B cell (primary cell): ENCODE results near the gene AOPEP. TPM values are rescaled to one million over a fixed set of nuclear protein-coding genes. Genes with fewer than 3 reads are reported as not detected.

Experiments
- ATAC-seq: fragments of 200-7000 bp; cut with Tn5 transposase; one replicate; pipeline ENCODE4 v1.10.0; 2021; ENCODE audit warnings: low read depth, mild to moderate bottlenecking, moderate number of reproducible peaks, moderate library complexity
- CTCF ChIA-PET: fragments of 350-600 bp; sonication (Branson Sonifier 250); formaldehyde crosslinking; loops from one replicate; lab custom pipeline; 2021; ENCODE audit warnings: antibody characterized with exemption, inconsistent platforms; lab: Charles Lee
- POLR2A ChIA-PET: fragments of 350-600 bp; sonication (Branson Sonifier 250); formaldehyde crosslinking; loops from one replicate; lab custom pipeline; 2021; ENCODE audit warnings: antibody characterized with exemption; lab: Charles Lee
- DNase-seq: peaks from one replicate; pipeline ENCODE4 v3.0.0; 2013
- H2AFZ ChIP-seq: 2 replicates; pipeline ENCODE4 v1.6.1; 2012; ENCODE audit warnings: mild to moderate bottlenecking, low read depth, low read length; ENCODE audit not compliant: insufficient read depth, poor library complexity, severe bottlenecking
- H3K27ac ChIP-seq, 2 donors: 1 replicate in 1 of 2; 2 replicates in 1 of 2; pipeline ENCODE4 v1.5.1; 2012 to 2013; ENCODE audit warnings: low read length in 2 of 2, mild to moderate bottlenecking in 2 of 2, moderate library complexity in 1 of 2
- H3K27me3 ChIP-seq, 4 experiments: fragments of 200-600 bp in 1 of 4; sonication (generic) in 1 of 4; replicated peaks in 1 of 4; 1 replicate in 2 of 4; 2 replicates in 2 of 4; pipeline versions ENCODE4 v1.6.1 to v1.7.0; 2013 to 2016; ENCODE audit warnings: low read length in 3 of 4, mild to moderate bottlenecking in 2 of 4, mixed read lengths in 1 of 4, moderate library complexity in 1 of 4; ENCODE audit not compliant: insufficient read depth in 4 of 4, control insufficient read depth in 3 of 4; ENCODE audit errors: control extremely low read depth in 1 of 4
- H3K36me3 ChIP-seq, 2 experiments: replicated peaks in 1 of 2; 1 replicate in 1 of 2; 2 replicates in 1 of 2; pipeline versions ENCODE4 v1.6.1 to v1.7.1; 2013; ENCODE audit warnings: low read length in 1 of 2; ENCODE audit not compliant: insufficient read depth in 2 of 2, control insufficient read depth in 1 of 2; ENCODE audit errors: control extremely low read depth in 1 of 2, extremely low read depth in 1 of 2
- H3K4me1 ChIP-seq, 2 donors: fragments of 200-600 bp in 1 of 2; sonication (generic) in 1 of 2; 1 replicate in 1 of 2; 2 replicates in 1 of 2; pipeline versions ENCODE4 v1.5.1 to v1.6.1; 2013 to 2017; ENCODE audit warnings: low read length in 2 of 2; ENCODE audit not compliant: control insufficient read depth in 2 of 2, insufficient read depth in 2 of 2
- H3K4me2 ChIP-seq: replicated peaks from 2 replicates; pipeline ENCODE3; 2012; ENCODE audit warnings: mild to moderate bottlenecking, low read depth, low read length; ENCODE audit not compliant: poor library complexity, severe bottlenecking
- H3K4me3 ChIP-seq, 5 experiments: fragments of 200-600 bp in 1 of 5; sonication (generic) in 1 of 5; 1 replicate in 3 of 5; 2 replicates in 2 of 5; pipeline versions ENCODE4 v1.5.1 to v1.7.0; 2011 to 2016; ENCODE audit warnings: low read length in 4 of 5, mild to moderate bottlenecking in 4 of 5, low read depth in 2 of 5, control low read depth in 1 of 5, moderate library complexity in 1 of 5; ENCODE audit not compliant: insufficient read depth in 1 of 5; ENCODE audit errors: control extremely low read depth in 1 of 5, extremely low read depth in 1 of 5
- H3K79me2 ChIP-seq: fragments of 200-600 bp; sonication (generic); one replicate; pipeline ENCODE4 v1.6.0; 2016; ENCODE audit warnings: low read length; ENCODE audit not compliant: control insufficient read depth, insufficient read depth
- H3K9ac ChIP-seq: fragments of 200-600 bp; sonication (generic); 2 replicates; pipeline ENCODE4 v1.6.1; 2017; ENCODE audit warnings: mild to moderate bottlenecking, low read length, moderate library complexity
- H3K9me3 ChIP-seq, 3 donors: one replicate each; pipeline versions ENCODE4 v1.6.1 to v1.7.1; 2013; ENCODE audit warnings: low read length in 2 of 3; ENCODE audit not compliant: control insufficient read depth in 2 of 3, insufficient read depth in 1 of 3; ENCODE audit errors: control extremely low read depth in 1 of 3
- H4K20me1 ChIP-seq: 2 replicates; pipeline ENCODE4 v1.6.0; 2012; ENCODE audit warnings: mild to moderate bottlenecking, low read length; ENCODE audit not compliant: insufficient read depth, control insufficient read depth, poor library complexity, severe bottlenecking
- H3K27ac Mint-ChIP-seq: one replicate; pipeline ENCODE4 v1.8.0; 2021; ENCODE audit warnings: mixed read lengths
- H3K27me3 Mint-ChIP-seq: one replicate; pipeline ENCODE4 v1.8.0; 2021; ENCODE audit warnings: mixed read lengths
- H3K4me1 Mint-ChIP-seq: one replicate; pipeline ENCODE4 v1.8.0; 2021; ENCODE audit warnings: mixed read lengths
- H3K4me3 Mint-ChIP-seq: one replicate; pipeline ENCODE4 v1.8.0; 2021; ENCODE audit warnings: mixed read lengths
- H3K9me3 Mint-ChIP-seq: one replicate; pipeline ENCODE4 v1.8.0; 2022; ENCODE audit warnings: mixed read lengths; ENCODE audit not compliant: insufficient read depth
- EZH2 ChIP-seq: IDR thresholded peaks from 2 replicates; pipeline ENCODE4 v1.6.1; 2012; ENCODE audit warnings: borderline replicate concordance, low read depth, mild to moderate bottlenecking, moderate library complexity, low read length; ENCODE audit not compliant: insufficient read depth, poor library complexity, severe bottlenecking
- WGBS: methylation state at CpG from one replicate; pipeline ENCODE4 v1.1.5; 2013; ENCODE audit warnings: missing lambda C conversion rate; ENCODE audit not compliant: insufficient coverage; 5-methylcytosine and 5-hydroxymethylcytosine counted together
- intact Hi-C: fragments of 100-400 bp; cut with micrococcal nuclease; formaldehyde crosslinking; loops from one replicate; pipeline ENCODE4 v1.10.0; 2022
- polyA plus RNA-seq: library from polyadenylated mRNA; depleted of rRNA; stranded (reverse); fragments of >200 nt; gene quantifications from 2 replicates; pipeline ENCODE4 v1.2.3, GENCODE V29; 2012
- total RNA-seq, 2 donors: library from RNA; stranded (reverse); fragments of 120-200 nt in 1 of 2; gene quantifications; 1 replicate in 1 of 2; 2 replicates in 1 of 2; pipeline versions ENCODE4 v1.2.3 to v1.2.4, GENCODE V29; 2013 to 2022
- TF ChIP-seq, protein P1 (sequence below): fragments of 200-600 bp; IDR thresholded peaks from one replicate; pipeline ENCODE4 v1.8.0; 2022; ENCODE audit warnings: antibody characterized with exemption, mild to moderate bottlenecking

AOPEP gene
- total and polyA plus RNA-seq, 2 donors (not counting 1 experiment from before 2014, with no cell fraction given) = 5.1 to 35.8 TPM

DNA sequence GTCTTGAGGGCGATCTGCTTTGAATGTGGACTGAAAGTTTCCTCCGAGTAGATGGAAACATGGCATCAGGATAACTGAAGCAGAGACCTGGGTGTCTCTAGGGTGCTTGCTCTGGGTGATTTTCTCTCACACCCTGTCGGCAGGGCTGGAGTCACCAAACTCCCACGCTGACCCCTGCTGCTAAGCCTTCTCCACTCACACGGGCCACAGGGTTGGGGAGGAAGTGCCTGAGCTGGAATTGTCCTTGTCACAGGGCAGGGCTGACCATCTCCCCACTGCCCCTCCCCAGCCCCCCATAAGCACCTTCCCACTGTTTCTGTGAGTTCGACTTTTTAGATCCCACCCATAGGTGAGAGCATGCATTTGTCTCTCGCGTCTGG is 378.1 kb downstream of the AOPEP start:
- Mint-ChIP-seq H3K9me3 (no peaks in the 10 kb centered on the region), H3K27me3 (no peaks in the 10 kb centered on the region), H3K4me3 (no peak overlapping the region), H3K4me1 (no peaks in the 10 kb centered on the region), H3K27ac (no peak overlapping the region)
- POLR2A ChIA-PET = no interaction called here
- TF ChIP-seq, protein P1, sequence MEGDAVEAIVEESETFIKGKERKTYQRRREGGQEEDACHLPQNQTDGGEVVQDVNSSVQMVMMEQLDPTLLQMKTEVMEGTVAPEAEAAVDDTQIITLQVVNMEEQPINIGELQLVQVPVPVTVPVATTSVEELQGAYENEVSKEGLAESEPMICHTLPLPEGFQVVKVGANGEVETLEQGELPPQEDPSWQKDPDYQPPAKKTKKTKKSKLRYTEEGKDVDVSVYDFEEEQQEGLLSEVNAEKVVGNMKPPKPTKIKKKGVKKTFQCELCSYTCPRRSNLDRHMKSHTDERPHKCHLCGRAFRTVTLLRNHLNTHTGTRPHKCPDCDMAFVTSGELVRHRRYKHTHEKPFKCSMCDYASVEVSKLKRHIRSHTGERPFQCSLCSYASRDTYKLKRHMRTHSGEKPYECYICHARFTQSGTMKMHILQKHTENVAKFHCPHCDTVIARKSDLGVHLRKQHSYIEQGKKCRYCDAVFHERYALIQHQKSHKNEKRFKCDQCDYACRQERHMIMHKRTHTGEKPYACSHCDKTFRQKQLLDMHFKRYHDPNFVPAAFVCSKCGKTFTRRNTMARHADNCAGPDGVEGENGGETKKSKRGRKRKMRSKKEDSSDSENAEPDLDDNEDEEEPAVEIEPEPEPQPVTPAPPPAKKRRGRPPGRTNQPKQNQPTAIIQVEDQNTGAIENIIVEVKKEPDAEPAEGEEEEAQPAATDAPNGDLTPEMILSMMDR = no peak
- no peak overlapping the region for H3K4me2 ChIP-seq
- H3K27ac ChIP-seq = no peak overlapping the region
- H3K4me1 ChIP-seq = no peaks in the 10 kb centered on the region
- H4K20me1 ChIP-seq = no peaks in the 10 kb centered on the region
- H3K9ac ChIP-seq = no peak overlapping the region
- no peaks in the 10 kb centered on the region for H3K27me3 ChIP-seq
- CTCF ChIA-PET = no interaction called here
- intact Hi-C loops = no loop called here
- H2AFZ ChIP-seq = no peak overlapping the region
- H3K4me3 ChIP-seq = no peak overlapping the region
- H3K9me3 ChIP-seq = no peaks in the 10 kb centered on the region
- DNase-seq (no peak), ATAC-seq (no peak)
- peaks cover 0 to 3% of the 10 kb centered on the region in 2 experiments for H3K36me3 ChIP-seq
- WGBS = 96% methylated on average over 8 of the region's 8 CpGs
- no peaks in the 10 kb centered on the region for H3K79me2 ChIP-seq

DNA sequence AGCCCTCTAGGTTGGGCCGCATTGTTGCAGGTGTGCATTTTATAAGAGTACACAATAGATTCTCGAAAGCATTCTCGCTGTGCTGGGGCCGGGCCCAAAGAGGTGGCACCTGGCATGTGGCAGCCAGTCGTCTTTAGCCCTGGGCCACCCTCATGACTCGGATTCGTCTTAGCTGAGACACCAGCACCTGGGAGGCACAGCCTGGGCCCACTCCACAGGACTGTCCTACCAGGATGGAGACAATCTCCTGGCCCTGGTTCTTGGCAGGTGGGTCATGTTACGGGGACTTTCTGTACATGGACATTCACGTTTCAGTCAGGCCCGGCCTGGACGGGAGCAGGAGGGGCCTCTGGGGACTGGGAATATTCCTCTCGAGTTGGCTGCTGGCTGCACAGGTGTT is 378.5 kb downstream of the AOPEP start:
- H3K36me3 ChIP-seq = peaks cover 0 to 3% of the 10 kb centered on the region in 2 experiments
- no peak overlapping the region for H3K27ac ChIP-seq
- H3K79me2 ChIP-seq = no peaks in the 10 kb centered on the region
- ChIA-PET CTCF (no interaction called here), POLR2A (no interaction called here)
- Mint-ChIP-seq H3K4me1 (no peaks in the 10 kb centered on the region), H3K27ac (no peak overlapping the region), H3K27me3 (no peaks in the 10 kb centered on the region), H3K9me3 (no peaks in the 10 kb centered on the region), H3K4me3 (no peak overlapping the region)
- intact Hi-C loops = no loop called here
- no peaks in the 10 kb centered on the region for H3K4me1 ChIP-seq
- no peak for TF ChIP-seq EZH2
- TF ChIP-seq, protein P1 = no peak
- H2AFZ ChIP-seq = no peak overlapping the region
- no peak overlapping the region for H3K4me2 ChIP-seq
- H3K4me3 ChIP-seq = no peak overlapping the region
- ATAC-seq = no peak
- over 99% methylated on average over 10 of the region's 12 CpGs for WGBS
- no peak for DNase-seq
- H3K27me3 ChIP-seq = no peaks in the 10 kb centered on the region
- H4K20me1 ChIP-seq = no peaks in the 10 kb centered on the region
- no peaks in the 10 kb centered on the region for H3K9me3 ChIP-seq
- H3K9ac ChIP-seq = no peak overlapping the region
